HG02885 (cell line): ENCODE measurements around the gene FAM110C.
"Not testable (repeated sequence)": the region's sequence is repeated elsewhere in the genome, so short reads cannot be mapped to it uniquely, and the experiment has no call there.

Experiments used
- ATAC-seq: cut with Tn5 transposase; IDR thresholded peaks from one replicate; pipeline ENCODE4 v1.9.1; 2021; ENCODE audit warnings: mild to moderate bottlenecking; ENCODE audit not compliant: unreplicated experiment, poor library complexity

Gene FAM110C

DNA sequence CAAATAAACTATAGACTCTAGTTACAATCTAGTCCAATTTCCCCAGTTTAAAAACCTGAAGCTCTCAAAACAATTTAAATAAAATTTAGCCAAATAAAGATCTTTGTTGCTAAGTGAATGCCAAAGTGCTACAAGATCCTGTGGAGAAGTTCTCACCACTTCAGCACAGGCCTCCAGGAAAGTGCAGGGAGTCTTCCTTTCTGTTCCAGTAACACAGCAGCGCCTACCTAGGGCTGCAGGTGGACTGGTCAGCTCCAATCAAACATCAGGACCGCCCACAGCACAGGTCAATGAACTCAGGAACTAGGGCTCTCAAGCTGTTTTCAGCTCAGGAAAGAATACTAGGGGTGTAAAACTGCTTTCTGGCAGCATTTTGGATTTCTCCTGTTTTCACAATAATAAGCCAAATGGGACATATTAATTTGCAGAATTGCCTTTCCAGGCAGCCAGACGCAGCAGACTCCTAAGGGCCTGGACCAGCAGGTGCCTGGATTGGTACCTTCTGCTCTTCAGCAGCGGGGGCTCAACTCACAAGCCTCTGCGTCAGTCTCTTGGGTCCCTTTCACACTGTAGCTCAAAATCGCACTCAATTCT is 1.5 kb downstream of the FAM110C start:
- ATAC-seq, result no peak

DNA sequence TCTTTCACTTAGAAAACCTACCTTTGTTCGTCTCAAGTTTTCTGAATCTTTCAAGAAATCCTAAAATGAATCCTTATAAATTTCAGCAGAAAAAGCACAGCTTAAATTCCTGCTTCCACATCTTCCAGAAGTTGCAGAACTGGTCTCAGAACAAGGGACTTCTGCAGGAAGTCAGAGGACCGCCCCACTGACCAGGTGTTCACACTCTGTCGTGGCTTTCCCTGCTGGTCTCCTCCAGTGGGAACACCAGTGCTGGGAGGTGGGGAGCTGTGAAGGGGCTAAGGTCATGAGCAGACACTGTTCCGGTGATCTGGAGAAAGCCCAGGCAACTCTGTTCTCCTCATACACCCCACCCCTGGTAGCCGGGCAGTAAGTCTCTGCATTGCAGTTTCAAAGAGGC is 3.5 kb downstream of the FAM110C start:
- no peak for ATAC-seq

DNA sequence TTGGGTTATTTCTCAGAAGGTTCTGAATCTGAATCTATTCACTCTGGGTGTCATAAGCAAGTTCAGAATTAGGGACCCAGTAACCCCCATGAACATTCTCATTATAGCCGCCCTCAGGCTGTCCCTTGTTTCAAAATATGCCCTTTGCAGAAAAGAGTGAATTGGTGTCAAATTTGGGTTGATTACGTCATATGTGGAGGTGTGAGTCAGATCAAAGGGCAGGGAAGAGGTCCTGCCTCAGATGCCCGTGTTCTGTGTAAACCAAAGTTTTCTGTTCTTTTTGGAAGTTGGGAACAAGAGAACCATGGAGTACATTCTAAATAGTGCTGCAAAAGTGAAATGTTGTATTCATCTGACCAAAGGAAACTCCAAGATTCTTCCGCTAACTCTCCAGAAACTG is 5.8 kb downstream of the FAM110C start:
- no peak for ATAC-seq

DNA sequence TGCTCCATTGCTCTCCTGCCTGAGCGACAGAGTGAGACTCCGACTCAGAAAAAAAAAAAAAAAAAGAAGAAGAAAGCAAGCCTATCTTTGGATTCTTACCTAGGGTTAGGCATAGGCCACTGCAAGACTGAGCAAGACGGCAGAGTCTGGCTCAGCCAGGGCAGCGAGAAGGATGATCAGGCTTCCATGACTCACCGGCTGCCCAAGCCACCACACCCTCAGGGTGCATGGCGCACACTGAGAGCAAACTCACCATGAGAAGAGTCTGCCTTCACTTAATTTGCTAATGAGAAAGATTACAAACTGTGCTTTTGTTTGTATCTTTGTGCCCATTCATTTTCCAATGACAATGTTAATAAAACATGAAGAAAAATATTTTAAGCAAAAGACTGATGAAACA is 8.2 kb downstream of the FAM110C start:
- no peak for ATAC-seq

DNA sequence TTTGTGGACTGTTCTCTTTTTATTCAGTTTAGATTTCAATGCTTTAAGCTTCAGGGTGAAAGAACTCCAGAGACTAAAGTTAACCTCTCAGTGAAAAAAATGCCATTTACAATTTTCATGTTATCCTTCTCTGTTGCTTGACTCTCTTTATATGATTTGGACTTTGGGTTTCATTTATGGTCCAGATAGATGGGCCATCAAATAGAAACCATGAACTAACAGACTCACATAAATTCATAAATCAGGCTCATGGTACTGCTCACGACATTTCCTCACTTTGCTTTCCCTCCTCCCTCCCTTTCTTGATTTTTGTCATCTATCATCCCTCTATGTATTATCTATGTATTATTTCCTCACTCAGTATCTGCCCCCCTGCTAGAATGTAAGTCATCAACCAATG is 10.0 kb downstream of the FAM110C start:
- ATAC-seq, result no peak

DNA sequence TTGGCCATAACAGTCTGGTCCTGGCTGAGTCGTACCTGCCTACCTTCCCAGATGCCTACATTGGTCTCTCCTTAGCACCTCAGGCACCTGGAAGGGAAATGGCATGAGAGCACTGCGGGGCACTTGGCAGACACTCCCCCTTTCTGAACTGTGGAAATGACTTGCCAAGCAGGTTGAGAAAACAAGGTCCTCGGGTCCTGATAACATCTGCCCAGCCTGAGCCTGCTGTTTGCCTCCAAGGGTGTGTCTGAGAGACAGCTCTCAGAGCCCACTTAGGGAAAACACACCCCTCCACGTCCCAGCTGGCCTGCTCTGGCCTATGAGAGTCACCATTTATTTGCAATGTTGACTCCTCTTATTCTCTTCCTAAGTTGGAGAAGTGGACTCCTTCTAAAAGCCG is 10.5 kb downstream of the FAM110C start:
- no peak for ATAC-seq

DNA sequence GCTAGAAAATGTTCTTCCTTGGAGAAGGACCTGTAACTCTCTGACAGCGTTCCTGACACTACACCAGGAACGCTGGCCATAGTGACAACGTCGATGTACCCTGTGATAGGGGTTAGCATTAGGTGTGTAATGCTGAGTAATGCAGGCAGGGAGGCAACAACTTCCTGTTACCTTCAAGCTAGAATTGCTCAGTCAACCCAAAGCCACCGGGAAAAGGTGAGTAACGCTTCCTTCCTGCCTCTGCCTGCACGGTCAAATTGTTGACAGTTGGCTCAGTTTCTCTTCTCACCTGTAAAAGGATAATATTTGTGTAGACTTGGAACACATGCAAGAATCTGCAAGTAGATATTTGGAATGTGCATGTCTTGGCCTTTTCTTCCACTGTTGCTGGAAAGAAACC is 12.7 kb downstream of the FAM110C start:
- no peak for ATAC-seq

DNA sequence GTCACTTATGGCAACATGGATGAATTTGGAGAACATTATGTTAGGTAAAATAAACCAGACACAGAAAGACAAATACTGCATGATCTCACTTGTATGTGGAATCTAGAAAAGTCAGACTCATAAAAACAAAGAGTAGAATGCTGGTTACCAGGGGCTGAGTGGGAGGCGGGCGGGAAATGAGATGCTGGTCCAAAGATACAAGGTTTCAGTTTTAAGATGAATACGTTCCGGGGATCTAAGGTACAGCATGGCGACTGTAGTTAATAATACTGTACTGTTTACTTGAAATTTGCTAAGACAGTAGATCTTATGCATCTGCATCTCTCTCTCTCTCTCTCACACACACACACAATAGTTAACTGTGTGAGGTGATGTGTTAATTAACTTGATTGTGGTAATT is 14.2 kb downstream of the FAM110C start:
- ATAC-seq, result no peak

DNA sequence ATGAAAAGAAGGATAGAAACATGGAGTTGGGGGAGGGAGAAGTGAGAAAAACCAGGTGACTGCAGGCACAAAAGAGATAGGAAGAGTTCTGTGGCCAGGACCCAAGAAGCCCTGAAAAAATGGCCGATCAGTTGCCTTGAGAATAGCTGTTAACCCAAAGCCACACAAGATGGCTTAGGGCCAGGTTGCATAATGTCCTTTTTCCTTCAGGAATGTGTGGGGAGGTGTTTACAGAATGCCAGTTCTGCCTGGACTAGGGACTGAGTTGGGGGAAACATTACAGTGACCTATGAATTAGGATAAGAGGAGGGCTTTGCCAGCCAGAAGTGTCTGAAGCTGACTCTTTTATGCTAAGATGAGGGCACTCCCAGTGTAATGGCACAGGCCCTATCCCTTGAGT is 17.1 kb downstream of the FAM110C start:
- ATAC-seq, result no peak

DNA sequence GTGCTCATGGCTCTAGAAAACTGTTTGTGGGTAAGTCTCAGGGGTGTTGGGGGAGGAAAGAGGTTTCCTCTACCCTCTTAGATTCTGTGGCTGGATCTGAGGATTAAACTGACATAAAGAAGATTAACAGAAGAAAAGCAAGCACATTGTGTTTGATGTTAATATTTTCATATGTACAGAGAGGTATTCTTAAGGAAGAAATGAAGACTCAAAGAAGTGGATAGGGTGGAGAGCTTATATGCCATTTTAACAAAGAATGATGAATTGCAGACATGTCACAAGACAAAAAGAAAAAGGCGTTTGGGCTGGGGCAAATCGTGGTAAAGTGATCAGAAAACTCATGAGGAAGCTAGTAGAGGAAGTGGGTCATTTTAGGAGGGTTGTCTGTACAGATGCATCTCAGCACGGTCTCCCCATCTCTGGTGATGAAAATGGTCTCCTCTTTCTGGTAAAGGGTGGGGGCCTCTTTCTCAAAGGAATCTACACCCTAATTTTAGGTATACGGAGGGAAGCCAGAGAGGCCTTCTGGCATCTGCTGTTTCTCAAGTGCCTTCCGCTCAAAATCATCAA is 17.8 kb downstream of the FAM110C start:
- ATAC-seq, result no peak

DNA sequence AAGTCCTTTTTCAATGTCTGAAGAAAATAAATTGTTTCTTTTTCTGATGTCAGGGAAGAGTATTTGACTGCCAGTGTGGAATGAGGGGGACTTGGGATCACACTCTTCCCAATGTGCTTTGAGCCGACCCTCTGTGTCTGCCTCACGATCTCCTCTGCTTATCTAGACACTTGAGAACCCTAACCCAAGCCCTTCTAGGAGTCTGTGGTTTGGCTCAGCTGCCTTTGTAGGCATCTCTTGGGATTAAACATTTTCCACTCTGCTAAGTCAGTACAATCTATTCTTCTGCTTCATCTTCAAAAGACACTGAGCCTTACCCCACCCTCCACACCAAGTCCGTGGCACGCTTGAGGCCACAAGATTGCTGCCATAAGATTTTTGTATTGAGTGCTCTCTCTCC is 19.4 kb downstream of the FAM110C start:
- no peak for ATAC-seq

DNA sequence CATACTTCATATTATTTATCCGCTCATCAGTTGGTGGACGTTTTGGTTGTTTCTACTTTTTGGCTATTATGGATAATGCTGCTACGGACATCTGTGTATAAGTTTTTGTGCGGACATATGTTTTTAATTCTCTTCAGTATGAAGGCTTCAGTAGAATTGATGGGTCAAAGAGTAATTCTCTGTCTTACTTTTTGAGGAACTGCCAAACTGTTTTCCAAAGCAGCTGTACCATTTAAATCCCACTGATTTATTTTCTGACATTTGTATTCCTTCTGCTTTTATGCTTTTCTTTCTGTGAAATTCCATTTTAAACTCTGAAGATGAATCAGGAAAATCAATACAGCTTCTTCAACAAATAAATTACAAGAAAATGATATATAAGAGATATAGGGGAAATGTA is 20.8 kb downstream of the FAM110C start:
- ATAC-seq, result no peak

DNA sequence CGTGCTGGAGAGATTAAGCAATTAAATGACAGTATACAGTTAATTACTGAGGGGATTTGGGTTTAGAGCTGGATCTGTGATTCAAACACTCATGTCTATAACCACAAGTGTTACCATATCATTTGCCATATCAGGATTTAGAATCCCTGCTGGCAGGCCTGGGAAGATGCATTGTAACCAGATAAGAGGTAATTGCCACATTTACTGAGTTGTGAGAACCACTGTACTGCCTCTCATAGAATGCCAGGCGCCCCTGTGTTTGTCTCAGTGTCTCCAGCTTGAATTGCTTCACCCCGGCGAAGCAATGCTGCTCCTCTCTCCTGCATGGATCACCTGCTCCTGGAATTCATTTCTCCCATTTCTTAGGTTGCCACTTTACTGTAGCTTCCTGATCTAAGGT is 21.7 kb downstream of the FAM110C start:
- ATAC-seq, result not testable (repeated sequence)

DNA sequence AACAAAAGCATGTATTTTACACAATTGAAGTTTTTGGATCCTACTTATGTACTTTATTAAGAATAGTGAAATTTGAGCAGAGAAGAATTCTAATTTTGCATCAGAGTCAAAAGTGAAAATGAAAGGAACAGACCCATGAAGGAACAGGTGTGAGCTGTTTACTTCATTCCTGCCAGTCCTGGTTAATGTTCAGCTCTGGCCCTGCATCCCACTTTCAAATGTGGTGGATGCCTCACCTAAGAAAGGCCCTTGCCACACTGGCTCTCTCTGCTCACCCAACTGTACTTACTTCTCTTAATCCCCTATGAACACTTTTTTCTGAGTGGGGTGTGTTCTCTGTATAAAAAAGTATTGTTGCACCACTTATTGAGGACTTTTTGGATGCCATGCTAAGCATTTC is 22.2 kb downstream of the FAM110C start:
- no peak for ATAC-seq

DNA sequence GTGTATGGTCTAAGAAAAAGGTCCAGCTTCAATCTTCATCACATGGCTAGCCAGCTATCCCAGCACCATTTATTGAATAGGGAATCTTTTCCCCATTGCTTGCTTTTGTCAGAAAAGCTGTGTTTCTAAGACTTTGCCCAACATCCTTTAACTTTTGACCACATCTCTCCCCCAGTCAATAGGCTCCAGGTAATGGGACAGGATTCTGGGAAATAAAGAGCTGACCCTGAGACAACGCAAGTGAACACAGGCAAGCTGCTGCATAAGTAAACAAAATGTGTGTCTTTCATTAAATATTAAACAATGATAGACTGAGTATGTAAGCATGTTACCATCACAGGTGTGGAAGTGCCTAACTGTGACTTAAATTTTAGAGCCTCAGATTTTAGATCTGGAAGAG is 23.0 kb downstream of the FAM110C start:
- ATAC-seq, result no peak

DNA sequence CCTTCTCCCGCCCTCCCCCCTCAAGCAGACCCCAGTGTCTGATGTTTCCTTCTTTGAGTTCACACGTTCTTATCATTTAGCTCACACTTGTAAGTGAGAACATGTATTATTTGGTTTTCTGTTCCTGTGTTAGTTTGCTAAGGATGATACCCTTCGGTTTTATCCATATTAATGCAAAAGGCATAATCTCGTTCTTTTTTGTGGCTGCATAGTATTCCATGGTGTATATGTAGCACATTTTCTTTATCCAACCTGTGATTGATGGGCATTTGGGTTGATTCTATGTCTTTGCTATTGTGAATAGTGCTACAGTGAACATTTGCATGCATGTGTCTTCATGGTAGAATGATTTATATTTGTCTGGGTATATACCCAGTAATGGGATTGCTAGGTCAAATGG is 24.1 kb downstream of the FAM110C start:
- ATAC-seq, result not testable (repeated sequence)

DNA sequence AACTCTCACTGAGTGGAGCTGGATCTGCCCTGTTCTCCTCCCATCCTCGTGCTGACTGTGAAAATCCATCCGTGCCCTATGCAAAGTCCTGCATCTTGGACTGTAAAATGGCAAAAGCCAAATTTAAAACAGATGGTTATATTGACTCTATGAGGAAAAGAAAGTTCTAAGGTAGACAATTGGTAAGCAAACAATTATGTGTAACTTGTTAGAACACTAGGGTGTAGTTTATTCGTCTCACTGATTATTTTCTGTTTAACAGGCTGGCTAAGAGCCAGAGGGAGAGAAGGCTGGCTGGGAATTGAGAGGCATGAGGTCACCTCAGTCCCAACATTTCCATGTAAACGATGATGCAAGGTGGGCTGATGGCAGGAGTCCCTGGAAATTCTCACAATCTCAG is 26.0 kb downstream of the FAM110C start:
- ATAC-seq, result not testable (repeated sequence)

DNA sequence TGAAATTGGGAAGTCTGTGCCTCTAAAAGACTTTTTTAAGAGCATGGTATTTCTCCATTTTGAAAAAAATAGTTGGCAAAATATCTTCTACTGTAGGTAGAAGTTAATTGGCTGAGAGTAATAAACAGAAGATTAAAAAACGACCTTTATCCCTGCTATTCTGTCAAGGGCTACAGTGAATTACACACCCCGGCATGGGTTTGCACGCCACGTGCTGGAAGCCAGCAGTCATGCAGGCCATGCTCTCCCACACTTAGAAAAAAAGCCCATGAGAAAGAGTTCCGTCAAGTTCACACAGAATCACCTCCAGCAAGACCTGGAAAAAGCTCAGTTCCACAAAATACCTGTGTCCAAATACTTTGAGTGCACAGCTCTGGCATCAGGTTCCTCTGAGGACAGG is 26.8 kb downstream of the FAM110C start:
- no peak for ATAC-seq

DNA sequence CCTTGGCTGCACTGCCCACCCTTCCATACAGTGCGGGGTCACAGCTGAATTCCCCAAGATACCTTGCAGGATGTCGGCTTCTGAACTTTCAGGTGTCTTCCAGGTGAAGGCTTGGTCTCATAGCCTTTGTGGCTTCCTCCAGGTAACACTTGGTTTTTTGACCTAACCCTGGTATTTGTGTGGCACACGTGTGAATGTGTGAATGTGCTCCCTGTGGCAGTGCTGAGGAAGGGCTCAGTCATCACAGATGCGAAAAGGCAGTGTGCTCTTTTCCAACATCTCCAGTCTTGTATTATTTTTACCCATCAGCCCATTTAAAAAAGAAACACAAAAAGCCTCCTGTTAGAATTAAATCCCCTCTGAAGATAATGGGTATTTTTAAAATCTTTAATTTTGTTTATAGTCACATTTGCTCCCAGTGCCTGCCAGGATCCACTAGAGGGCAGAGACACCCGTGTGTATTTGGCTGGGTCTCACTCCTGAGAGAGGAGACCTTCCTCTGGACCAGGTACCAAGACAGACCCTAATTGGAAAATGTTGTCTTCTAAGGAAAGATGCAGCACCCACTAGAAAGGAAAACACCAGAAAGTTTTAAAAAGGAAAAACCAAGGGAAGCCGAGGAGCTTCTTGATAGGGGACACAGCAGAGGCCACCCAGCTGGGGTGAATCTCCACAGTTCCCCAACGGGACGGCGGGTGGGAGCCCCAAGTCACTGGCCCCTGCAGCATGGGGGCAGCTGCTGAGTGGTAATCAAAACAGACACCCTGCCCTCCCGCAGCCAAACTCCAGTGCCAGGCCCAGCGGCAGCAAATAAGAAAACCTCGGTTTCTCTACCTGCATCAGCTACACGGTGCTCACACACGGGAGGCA is 27.7 kb downstream of the FAM110C start:
- ATAC-seq, result no peak

DNA sequence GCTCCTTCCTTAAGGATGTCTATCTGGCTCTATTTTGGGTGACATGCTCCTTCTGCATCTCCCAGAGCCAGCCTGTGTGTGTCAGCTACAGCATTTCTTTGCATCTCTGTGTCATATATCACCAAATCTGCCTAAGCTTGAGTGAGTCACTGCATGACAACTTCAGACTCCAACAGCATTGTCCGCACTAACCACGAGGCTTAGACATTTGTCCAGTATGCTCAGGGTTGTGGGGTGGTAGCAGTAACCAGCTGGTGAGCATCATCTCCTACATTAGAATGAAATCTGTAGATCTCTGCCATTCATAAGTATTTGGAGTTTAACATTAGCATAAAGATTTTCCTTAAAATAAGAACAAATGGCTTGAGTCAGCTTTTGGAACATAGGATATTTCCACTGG is 30.4 kb downstream of the FAM110C start:
- not testable (repeated sequence) for ATAC-seq

DNA sequence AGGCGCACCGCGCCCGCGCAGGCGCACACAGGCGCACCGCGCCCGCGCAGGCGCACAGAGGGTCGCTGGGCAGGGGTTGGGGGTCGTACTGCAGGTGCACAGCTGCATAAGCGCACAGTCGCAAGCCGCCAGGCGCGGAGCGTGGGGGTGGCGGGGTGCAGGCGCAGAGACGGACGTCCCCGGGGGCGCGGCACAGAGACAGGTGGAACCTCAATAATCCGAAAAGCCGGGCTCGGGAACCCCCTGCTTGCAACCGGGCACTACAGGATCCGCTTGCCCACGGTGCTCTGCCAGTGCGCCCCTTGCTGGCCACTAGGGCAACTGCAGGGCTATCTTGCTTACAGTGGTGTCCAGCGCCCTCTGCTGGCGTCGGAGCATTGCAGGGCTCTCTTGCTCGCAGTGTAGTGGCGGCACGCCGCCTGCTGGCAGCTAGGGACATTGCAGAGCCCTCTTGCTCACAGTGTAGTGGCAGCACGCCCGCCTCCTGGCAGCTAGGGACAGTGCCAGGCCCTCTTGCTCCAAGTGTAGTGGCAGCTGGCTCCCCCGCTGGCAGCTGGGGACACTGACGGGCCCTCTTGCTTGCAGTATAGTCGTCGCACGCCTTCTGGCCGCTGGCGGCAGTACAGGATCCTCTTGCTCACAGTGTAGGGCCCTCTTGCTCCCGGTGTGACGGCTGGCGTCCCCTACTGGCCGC is 34.9 kb downstream of the FAM110C start:
- no peak for ATAC-seq
